Measurements from ENCODE around the gene OR2J2.

- TF ChIP-seq POLR2A (IDR thresholded peaks at IDR 0.05) (no peak), POLR2AphosphoS5 (IDR thresholded peaks at IDR 0.05) (no peak), CTCF (IDR thresholded peaks at IDR 0.05) (no peak), EP300 (IDR thresholded peaks at IDR 0.05; ENCODE audit: low read depth) (no peak)
Observed at GRCh38 chr6:29131691-29132090, 39.0 kb upstream of the OR2J2 start.

All from transverse colon (tissue), 4 donors.